Mesendoderm (in vitro differentiated cells): ENCODE measurements around the gene GPHN.
"Not testable (repeated sequence)": the region's sequence is repeated elsewhere in the genome, so short reads cannot be mapped to it uniquely, and the experiment has no call there.

Source experiments
- DNase-seq: peaks from one replicate; pipeline ENCODE4 v3.0.0; 2013
- H2AK5ac ChIP-seq: 2 replicates; pipeline ENCODE4 v1.6.1; 2013; ENCODE audit warnings: low read length, inconsistent platforms
- H2BK120ac ChIP-seq: 2 replicates; pipeline ENCODE4 v1.6.1; 2013; ENCODE audit warnings: low read depth, mild to moderate bottlenecking, low read length, moderate library complexity, mixed read lengths
- H2BK15ac ChIP-seq: replicated peaks from 2 replicates; pipeline ENCODE4 v1.6.1; 2013; ENCODE audit warnings: low read depth, mild to moderate bottlenecking, moderate library complexity
- H2BK5ac ChIP-seq: 2 replicates; pipeline ENCODE4 v1.6.1; 2013; ENCODE audit warnings: low read length, inconsistent platforms
- H3K18ac ChIP-seq: 2 replicates; pipeline ENCODE4 v1.6.1; 2013; ENCODE audit warnings: mild to moderate bottlenecking, low read length, mixed read lengths
- H3K23ac ChIP-seq: one replicate; pipeline ENCODE4 v1.6.1; 2013; ENCODE audit warnings: low read length
- H3K27ac ChIP-seq: 2 replicates; pipeline ENCODE4 v1.5.1; 2013; ENCODE audit warnings: low read depth, mild to moderate bottlenecking, inconsistent platforms, low read length, moderate library complexity
- H3K27me3 ChIP-seq: 2 replicates; pipeline ENCODE4 v1.6.1; 2013; ENCODE audit warnings: low read length, control low read depth, mild to moderate bottlenecking, inconsistent platforms; ENCODE audit not compliant: insufficient read depth, poor library complexity
- H3K36me3 ChIP-seq: 2 replicates; pipeline ENCODE4 v1.6.1; 2013; ENCODE audit warnings: low read length, inconsistent platforms; ENCODE audit not compliant: control insufficient read depth, insufficient read depth
- H3K4ac ChIP-seq: one replicate; pipeline ENCODE4 v1.6.1; 2013; ENCODE audit warnings: low read depth, mild to moderate bottlenecking, low read length, moderate library complexity
- H3K4me1 ChIP-seq: 2 replicates; pipeline ENCODE4 v1.6.1; 2013; ENCODE audit warnings: low read depth, low read length, inconsistent platforms; ENCODE audit not compliant: control insufficient read depth
- H3K4me2 ChIP-seq: 2 replicates; pipeline ENCODE4 v1.6.1; 2013; ENCODE audit warnings: low read length
- H3K4me3 ChIP-seq: 2 replicates; pipeline ENCODE4 v1.5.1; 2013; ENCODE audit warnings: mild to moderate bottlenecking, low read length
- H3K56ac ChIP-seq: one replicate; pipeline ENCODE4 v1.6.1; 2013; ENCODE audit warnings: low read length
- H3K79me1 ChIP-seq: 2 replicates; pipeline ENCODE4 v1.6.1; 2013; ENCODE audit warnings: low read length, inconsistent platforms
- H3K79me2 ChIP-seq: 2 replicates; pipeline ENCODE4 v1.6.1; 2013; ENCODE audit warnings: mild to moderate bottlenecking, low read length; ENCODE audit not compliant: control insufficient read depth, insufficient read depth
- H3K9ac ChIP-seq: 2 replicates; pipeline ENCODE4 v1.6.1; 2013; ENCODE audit warnings: low read length, inconsistent platforms
- H4K5ac ChIP-seq: one replicate; pipeline ENCODE4 v1.6.1; 2013; ENCODE audit warnings: low read length
- H4K8ac ChIP-seq: one replicate; pipeline ENCODE4 v1.6.1; 2013; ENCODE audit warnings: low read depth, mild to moderate bottlenecking, control low read depth, low read length, moderate library complexity
- WGBS: extraction: QIAGEN DNeasy Blood & Tissue Kit; methylation state at CpG from one replicate; pipeline ENCODE4 v1.1.7; 2013; ENCODE audit warnings: low lambda C conversion rate, missing lambda C conversion rate; ENCODE audit not compliant: insufficient coverage; ENCODE audit errors: extremely low coverage; 5-methylcytosine and 5-hydroxymethylcytosine counted together

GPHN gene

GRCh38 chr14:66815687-66816086 lies 307.7 kb downstream of the GPHN start:
- Histone ChIP-seq H2AK5ac (no peak overlapping the region), H3K4me3 (no peak overlapping the region), H2BK5ac (no peak overlapping the region), H3K4me2 (no peak overlapping the region), H3K27ac (no peak overlapping the region), H4K5ac (no peak overlapping the region), H3K9ac (no peak overlapping the region), H3K79me1 (no peaks in the 10 kb centered on the region), H2BK120ac (no peak overlapping the region), H4K8ac (no peak overlapping the region), H3K79me2 (no peaks in the 10 kb centered on the region), H3K56ac (no peak overlapping the region), H2BK15ac (no peak overlapping the region), H3K4me1 (no peaks in the 10 kb centered on the region), H3K27me3 (no peaks in the 10 kb centered on the region), H3K18ac (no peak overlapping the region), H3K36me3 (no peaks in the 10 kb centered on the region), H3K4ac (no peak overlapping the region), H3K23ac (no peak overlapping the region)
- no peak for DNase-seq
- WGBS: no CpG with 5 or more reads among the region's 2 CpGs

- H3K79me2 ChIP-seq: no peaks in the 10 kb centered on the region
- H3K4me1 ChIP-seq: no peaks in the 10 kb centered on the region
- no peak overlapping the region for H2AK5ac ChIP-seq
- no peak overlapping the region for H3K4ac ChIP-seq
- H4K8ac ChIP-seq: no peak overlapping the region
- no peaks in the 10 kb centered on the region for H3K79me1 ChIP-seq
- H3K27me3 ChIP-seq: no peaks in the 10 kb centered on the region
- no peak overlapping the region for H3K18ac ChIP-seq
- no peak overlapping the region for H2BK5ac ChIP-seq
- no peak overlapping the region for H3K9ac ChIP-seq
- H3K4me2 ChIP-seq: no peak overlapping the region
- no peak overlapping the region for H4K5ac ChIP-seq
- H3K4me3 ChIP-seq: no peak overlapping the region
- H3K36me3 ChIP-seq: no peaks in the 10 kb centered on the region
- no peak overlapping the region for H2BK15ac ChIP-seq
- H3K27ac ChIP-seq: no peak overlapping the region
- DNase-seq: no peak
- H3K23ac ChIP-seq: no peak overlapping the region
- no peak overlapping the region for H3K56ac ChIP-seq
- no CpG with 5 or more reads among the region's 2 CpGs for WGBS
- no peak overlapping the region for H2BK120ac ChIP-seq
Measured at GRCh38 chr14:66824251-66824650, 316.3 kb downstream of the GPHN start.

- Histone ChIP-seq H4K5ac (no peak overlapping the region), H3K79me1 (no peaks in the 10 kb centered on the region), H3K27me3 (no peaks in the 10 kb centered on the region), H3K56ac (no peak overlapping the region), H4K8ac (no peak overlapping the region), H3K18ac (no peak overlapping the region), H3K79me2 (no peaks in the 10 kb centered on the region), H3K9ac (no peak overlapping the region), H3K4me3 (no peak overlapping the region), H3K4me2 (no peak overlapping the region), H2AK5ac (no peak overlapping the region), H2BK15ac (no peak overlapping the region), H2BK5ac (no peak overlapping the region), H3K4me1 (no peaks in the 10 kb centered on the region), H3K36me3 (no peaks in the 10 kb centered on the region), H2BK120ac (no peak overlapping the region), H3K27ac (no peak overlapping the region), H3K23ac (no peak overlapping the region), H3K4ac (no peak overlapping the region)
- DNase-seq: no peak
- WGBS: no CpG with 5 or more reads among the region's 5 CpGs
Measured at GRCh38 chr14:66827182-66827581, 319.2 kb downstream of the GPHN start.

DNA sequence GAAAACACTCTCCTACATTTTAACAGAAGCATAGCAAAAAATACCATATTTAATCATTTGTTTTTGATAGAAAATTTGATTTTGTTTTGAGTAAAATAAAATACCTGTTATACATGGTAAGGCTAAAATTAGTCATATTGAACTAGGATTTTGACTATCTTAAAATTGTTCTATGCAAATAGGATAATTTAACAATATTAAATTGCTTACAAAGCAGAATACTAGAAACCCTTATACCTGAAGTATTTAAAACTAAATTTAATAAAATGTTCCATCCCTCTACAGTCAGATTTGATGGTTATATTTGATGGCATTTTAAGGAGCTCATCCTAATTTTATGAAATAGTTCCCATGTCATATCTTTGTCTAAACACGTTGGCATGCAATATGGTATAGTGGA lies 323.2 kb downstream of the GPHN start:
- no peak overlapping the region for H3K56ac ChIP-seq
- no peaks in the 10 kb centered on the region for H3K79me1 ChIP-seq
- H3K9ac ChIP-seq: no peak overlapping the region
- H4K5ac ChIP-seq: no peak overlapping the region
- H3K27me3 ChIP-seq: no peaks in the 10 kb centered on the region
- no peak overlapping the region for H3K27ac ChIP-seq
- no peaks in the 10 kb centered on the region for H3K36me3 ChIP-seq
- H2BK15ac ChIP-seq: no peak overlapping the region
- no peak overlapping the region for H2BK5ac ChIP-seq
- no peak overlapping the region for H3K4ac ChIP-seq
- H3K4me1 ChIP-seq: no peaks in the 10 kb centered on the region
- no CpG with 5 or more reads among the region's 1 CpG for WGBS
- H2BK120ac ChIP-seq: no peak overlapping the region
- H4K8ac ChIP-seq: no peak overlapping the region
- H3K4me3 ChIP-seq: no peak overlapping the region
- H3K18ac ChIP-seq: no peak overlapping the region
- no peaks in the 10 kb centered on the region for H3K79me2 ChIP-seq
- no peak overlapping the region for H2AK5ac ChIP-seq
- no peak for DNase-seq
- H3K4me2 ChIP-seq: no peak overlapping the region
- no peak overlapping the region for H3K23ac ChIP-seq

DNA sequence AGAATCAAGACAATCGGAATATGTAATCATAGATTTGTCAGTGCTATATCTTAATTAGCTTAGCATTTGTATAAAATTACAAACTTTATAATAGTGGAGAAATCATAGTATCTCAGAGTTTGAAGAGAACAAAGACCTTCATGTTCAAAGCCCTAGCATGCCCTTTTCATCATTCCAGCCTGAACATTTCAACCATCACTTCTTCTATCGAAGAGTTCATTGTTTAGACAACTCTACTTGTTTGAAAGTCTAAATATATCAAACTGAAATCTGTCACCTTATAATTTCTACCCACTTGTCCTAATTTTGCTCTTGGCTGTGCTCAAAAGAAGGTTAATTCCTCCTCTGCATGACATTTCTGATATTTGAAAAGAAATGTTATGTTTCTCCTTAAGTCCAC lies 325.9 kb downstream of the GPHN start:
- Histone ChIP-seq H3K56ac (no peak overlapping the region), H3K27me3 (no peaks in the 10 kb centered on the region), H2BK120ac (no peak overlapping the region), H3K4me2 (no peak overlapping the region), H3K18ac (no peak overlapping the region), H4K5ac (no peak overlapping the region), H2AK5ac (no peak overlapping the region), H2BK15ac (no peak overlapping the region), H3K4me1 (no peaks in the 10 kb centered on the region), H3K36me3 (no peaks in the 10 kb centered on the region), H3K23ac (no peak overlapping the region), H3K79me1 (no peaks in the 10 kb centered on the region), H3K79me2 (no peaks in the 10 kb centered on the region), H4K8ac (no peak overlapping the region), H3K27ac (no peak overlapping the region), H3K4me3 (no peak overlapping the region), H3K9ac (no peak overlapping the region), H2BK5ac (no peak overlapping the region), H3K4ac (no peak overlapping the region)
- no CpG with 5 or more reads among the region's 2 CpGs for WGBS
- DNase-seq: no peak

DNA sequence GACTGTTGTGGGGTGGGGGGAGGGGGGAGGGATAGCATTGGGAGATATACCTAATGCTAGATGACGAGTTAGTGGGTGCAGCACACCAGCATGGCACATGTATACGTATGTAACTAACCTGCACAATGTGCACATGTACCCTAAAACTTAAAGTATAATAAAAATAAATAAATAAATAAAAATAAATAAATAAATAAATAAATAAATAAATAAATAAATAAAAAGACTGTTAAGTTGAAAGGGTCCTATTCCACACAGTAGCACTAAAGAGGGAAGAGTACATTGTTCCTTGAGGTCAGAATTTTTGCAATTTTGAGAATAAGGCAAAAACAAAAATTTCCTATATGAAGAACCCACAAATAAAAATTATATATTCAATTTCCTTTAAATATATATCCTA lies 329.5 kb downstream of the GPHN start:
- H3K18ac ChIP-seq, H4K5ac ChIP-seq, H3K4me3 ChIP-seq, H2BK5ac ChIP-seq, H3K4me1 ChIP-seq, H3K27ac ChIP-seq, H2AK5ac ChIP-seq, H3K36me3 ChIP-seq, H3K79me1 ChIP-seq, H3K23ac ChIP-seq, H3K27me3 ChIP-seq, H2BK15ac ChIP-seq, H3K4ac ChIP-seq, H3K79me2 ChIP-seq, H3K56ac ChIP-seq, H2BK120ac ChIP-seq, H4K8ac ChIP-seq, H3K4me2 ChIP-seq, DNase-seq, H3K9ac ChIP-seq: not testable (repeated sequence)
- no CpG with 5 or more reads among the region's 2 CpGs for WGBS
